ENCODE results near the gene TAF1D.

- TF ChIP-seq, protein P1, sequence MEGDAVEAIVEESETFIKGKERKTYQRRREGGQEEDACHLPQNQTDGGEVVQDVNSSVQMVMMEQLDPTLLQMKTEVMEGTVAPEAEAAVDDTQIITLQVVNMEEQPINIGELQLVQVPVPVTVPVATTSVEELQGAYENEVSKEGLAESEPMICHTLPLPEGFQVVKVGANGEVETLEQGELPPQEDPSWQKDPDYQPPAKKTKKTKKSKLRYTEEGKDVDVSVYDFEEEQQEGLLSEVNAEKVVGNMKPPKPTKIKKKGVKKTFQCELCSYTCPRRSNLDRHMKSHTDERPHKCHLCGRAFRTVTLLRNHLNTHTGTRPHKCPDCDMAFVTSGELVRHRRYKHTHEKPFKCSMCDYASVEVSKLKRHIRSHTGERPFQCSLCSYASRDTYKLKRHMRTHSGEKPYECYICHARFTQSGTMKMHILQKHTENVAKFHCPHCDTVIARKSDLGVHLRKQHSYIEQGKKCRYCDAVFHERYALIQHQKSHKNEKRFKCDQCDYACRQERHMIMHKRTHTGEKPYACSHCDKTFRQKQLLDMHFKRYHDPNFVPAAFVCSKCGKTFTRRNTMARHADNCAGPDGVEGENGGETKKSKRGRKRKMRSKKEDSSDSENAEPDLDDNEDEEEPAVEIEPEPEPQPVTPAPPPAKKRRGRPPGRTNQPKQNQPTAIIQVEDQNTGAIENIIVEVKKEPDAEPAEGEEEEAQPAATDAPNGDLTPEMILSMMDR (IDR thresholded peaks at IDR 0.05): no peak
- TF ChIP-seq POLR2A (IDR thresholded peaks at IDR 0.05): no peak
Measured at GRCh38 chr11:93710239-93710638, 31.1 kb downstream of the TAF1D start.

Data from adrenal gland (tissue), 5 donors.